Measurements from ENCODE around the gene ATP5MC2.
A peak's percentile ranks its signal among the peaks of the same experiment; 100 is the strongest.
"Not testable (repeated sequence)": the region's sequence is repeated elsewhere in the genome, so short reads cannot be mapped to it uniquely, and the experiment has no call there.

Gene ATP5MC2

DNA sequence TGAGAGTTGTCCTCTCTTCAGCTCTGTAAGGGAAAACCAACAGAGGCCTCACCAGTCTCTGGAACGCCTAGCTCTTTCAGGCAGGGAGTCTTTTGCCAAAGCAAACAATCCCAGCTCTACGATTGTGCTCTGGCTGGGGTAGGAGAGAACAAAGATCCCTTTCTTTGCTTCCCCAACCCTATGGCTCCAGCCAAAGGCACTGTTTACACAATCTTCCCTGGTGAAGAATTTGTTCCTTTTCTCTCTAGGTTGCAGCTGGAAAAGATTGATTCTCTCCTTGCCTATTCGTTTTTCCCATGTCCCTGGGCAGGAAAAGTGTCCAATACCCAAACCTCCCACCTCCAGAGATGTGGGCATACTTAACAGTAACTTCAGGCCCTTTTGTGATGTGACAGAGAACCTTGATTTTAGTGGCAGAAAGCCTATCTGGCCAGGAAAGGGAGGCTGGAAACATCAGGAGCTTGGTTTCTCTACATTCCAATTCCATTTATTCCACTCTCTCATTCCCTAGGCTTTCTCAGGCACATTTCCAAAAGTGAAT lies 16.8 kb downstream of the ATP5MC2 start:
- H3K4me3 ChIP-seq: no peak overlapping the region

DNA sequence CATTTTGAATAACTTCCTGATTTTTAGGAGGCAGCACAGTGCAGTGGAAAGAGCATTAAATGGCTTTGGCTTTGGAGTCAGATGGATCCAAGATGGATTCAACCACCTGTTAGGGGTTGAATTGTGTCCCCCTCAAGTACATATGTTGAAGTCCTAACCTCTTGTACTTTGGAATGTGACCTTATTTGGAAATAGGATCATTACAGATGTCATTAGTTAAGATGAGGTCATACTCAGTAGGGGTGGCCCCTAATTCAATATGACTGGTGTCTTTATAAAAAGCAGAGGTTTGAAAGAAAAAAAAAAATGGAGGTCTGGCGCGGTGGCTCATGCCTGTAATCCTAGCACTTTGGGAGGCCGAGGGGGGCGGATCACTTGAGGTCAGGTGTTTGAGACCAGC lies 18.8 kb downstream of the ATP5MC2 start:
- peak overlapping the region in 1 of 21 experiments; percentile 80 for H3K27ac ChIP-seq
- no peak overlapping the region for H3K4me3 ChIP-seq

More for the DNA sequence above, 16.8 kb downstream of the ATP5MC2 start:
- H3K27ac ChIP-seq: peak overlapping the region in 20 of 21 experiments; percentile 10 to 86 (median 78)

DNA sequence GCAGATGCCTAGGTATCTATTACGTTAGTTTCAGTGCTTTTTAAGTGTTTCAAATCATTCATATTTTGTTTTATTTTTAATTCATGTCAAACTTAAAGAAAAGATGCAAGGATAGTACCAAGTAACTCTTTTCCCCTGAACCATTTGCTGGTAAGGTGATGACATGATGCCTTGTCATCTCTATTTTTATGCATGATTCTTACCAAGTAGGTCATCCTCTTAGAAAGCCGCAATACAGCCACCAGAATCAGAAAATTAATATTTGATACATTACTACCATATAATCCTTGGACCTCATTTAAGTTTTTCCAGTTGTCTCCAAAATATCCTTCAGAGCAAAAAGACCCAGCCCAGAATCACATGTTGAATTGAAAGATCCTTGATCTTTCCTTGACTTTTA lies 22.3 kb downstream of the ATP5MC2 start:
- H3K4me3 ChIP-seq: no peak overlapping the region
- no peak overlapping the region for H3K27ac ChIP-seq

DNA sequence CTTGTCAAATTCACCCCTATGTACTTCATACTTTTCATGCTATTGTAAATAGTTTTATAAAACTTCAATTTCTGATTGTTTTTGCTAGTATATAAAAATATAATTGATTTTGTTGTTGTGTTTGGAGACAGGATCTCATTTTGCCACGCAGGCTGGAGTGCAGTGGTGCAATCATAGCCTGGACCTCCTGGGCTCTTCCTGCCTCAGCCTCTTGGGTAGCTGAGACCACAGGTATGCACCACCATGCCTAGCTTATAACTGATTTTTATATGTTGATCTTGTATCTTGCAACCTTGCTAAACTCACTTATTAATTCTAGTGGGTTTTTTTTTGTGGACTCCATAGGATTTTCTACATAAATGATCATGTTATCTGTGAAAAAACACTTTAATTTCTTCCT lies 23.5 kb downstream of the ATP5MC2 start:
- H3K4me3 ChIP-seq: no peak overlapping the region
- H3K27ac ChIP-seq: no peak overlapping the region

DNA sequence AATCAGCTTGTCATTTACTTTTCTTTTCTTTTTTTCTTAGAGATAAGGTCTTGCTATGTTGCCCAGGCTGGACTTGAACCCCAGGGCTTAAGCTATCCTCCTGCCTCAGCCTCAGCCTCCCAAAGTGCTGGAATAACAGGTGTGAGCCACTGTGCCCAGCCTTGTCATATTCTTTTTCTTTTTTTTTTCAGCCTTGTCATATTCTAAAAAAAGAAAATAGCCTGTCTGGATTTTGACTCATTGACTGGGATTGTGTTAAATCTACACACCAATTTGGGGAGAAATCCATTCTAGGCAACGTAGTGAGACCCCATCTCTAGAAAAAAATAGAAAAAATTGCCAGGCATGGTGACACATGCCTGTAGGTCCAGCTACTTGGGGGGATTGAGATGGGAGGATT lies 24.1 kb downstream of the ATP5MC2 start:
- H3K4me3 ChIP-seq: no peak overlapping the region
- H3K27ac ChIP-seq: no peak overlapping the region

DNA sequence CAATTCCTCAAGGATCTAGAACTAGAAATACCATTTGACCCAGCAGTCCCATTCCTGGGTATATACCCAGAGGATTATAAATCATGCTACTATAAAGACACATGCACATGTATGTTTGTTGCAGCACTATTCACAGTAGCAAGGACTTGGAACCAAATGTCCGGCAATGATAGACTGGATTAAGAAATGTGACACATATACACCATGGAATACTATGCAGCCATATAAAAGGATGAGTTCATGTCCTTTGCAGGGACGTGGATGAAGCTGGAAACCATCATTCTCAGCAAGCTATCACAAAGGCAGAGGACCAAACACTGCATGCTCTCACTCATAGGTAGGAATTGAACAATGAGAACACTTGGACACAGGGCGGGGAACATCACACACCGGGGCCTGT lies 29.6 kb downstream of the ATP5MC2 start:
- H3K4me3 ChIP-seq, H3K27ac ChIP-seq: not testable (repeated sequence)

DNA sequence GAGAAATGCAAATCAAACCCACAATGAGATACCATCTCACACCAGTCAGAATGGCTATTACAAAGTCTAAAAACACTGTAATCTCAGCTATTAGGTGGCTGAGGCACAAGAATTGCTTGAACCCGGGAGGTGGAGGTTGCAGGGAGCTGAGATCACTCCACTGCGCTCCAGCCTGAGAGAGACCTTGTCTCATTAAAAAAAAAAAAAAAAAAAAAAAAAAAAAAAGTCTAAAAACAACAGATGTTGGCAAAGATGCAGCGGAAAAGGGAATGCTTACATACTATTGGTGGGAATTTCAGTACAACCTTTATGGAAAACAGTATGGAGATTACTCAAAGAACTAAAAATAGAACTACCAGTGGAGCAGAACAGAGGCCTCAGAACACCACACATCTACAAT lies 30.7 kb downstream of the ATP5MC2 start:
- Histone ChIP-seq H3K4me3 (no peak overlapping the region), H3K27ac (no peak overlapping the region)

DNA sequence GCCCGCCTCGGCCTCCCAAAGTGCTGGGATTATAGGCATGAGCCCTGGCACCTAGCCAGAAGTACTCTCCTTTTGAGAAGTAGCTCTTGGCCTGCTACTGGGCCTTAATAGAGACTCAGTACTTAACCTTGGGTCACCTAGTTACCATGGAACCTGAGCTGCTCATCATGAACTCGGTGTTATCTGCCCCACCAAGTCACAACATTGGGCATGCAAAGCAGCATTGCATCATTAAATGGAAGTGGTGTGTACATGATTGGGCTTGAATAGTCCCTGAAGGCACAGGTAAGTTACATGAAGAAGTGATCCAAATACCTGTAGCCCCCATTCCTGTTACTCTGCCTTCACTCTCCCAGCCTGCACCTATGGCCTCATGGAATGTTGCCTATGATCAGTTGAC lies 31.8 kb downstream of the ATP5MC2 start:
- Histone ChIP-seq H3K4me3 (no peak overlapping the region), H3K27ac (no peak overlapping the region)

DNA sequence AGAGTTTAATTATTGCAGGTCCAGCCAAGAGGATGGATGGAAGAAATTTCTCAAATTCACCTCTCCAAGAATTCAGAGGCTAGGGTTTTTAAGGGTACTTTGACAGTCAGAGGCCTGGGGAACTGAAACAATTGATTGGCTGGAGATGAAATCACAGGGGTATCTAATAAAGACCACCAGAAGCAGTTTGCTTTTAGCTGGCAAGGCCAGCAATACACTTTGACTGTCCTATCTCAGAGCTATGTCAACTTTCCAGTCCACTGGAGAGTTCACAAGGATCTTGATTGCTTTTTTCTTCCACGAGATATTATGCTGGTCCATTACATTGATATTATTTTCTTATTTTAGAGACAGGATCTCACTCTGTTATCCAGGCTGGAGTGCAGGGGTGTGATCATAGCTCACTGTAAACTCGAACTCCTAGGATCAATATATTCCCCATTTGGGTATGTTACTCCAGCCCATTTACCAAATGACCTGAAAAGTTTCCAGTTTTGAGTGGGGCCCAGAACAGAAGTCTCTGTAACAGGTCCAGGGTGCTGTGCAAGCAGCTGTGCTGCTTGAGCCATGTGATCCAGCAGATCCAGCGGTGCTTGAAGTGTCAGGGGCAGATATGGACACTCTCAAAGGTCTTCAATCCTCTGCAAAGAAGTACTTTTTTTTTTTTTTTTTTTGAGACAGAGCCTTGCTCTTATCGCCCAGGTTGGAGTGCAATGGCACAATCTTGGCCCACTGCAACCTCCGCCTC lies 32.5 kb downstream of the ATP5MC2 start:
- Histone ChIP-seq H3K4me3 (no peak overlapping the region), H3K27ac (no peak overlapping the region)

DNA sequence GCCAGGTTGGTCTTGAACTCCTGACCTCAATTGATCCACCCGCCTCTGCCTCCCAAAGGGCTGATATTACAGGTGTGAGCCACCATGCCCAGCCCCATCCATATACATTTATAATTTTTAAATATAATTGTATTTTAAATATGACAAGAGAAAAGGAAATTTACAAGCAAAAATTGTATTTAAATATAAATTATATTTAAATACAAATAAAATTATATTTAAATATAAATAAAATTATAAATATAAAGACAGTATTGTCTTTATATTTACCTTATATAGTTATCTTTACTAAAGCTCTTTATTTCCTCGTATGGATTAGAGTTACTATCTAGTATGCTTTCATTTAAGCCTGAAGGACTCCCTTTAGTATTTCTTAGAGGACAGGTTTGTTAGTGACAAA lies 37.8 kb downstream of the ATP5MC2 start:
- Histone ChIP-seq H3K27ac (no peak overlapping the region), H3K4me3 (no peak overlapping the region)

DNA sequence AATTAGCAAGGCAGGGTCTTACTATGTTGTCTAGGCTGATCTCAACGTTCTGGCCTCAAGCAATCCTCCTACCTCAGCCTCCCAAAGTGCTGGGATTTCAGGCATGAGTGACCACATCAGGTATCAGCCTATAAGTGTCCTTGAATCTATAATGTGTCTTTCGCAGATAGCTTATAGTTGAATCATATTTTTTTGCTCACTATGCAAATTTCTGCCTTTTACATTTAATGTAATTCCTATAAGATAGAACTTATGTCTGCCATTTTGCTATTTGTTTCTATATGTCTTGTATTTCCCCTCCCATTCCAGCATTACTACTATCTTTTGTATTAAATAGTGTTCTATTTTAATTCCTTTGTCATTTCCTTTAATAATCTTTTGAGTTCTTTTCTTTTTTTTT lies 39.2 kb downstream of the ATP5MC2 start:
- Histone ChIP-seq H3K27ac (no peak overlapping the region), H3K4me3 (no peak overlapping the region)

DNA sequence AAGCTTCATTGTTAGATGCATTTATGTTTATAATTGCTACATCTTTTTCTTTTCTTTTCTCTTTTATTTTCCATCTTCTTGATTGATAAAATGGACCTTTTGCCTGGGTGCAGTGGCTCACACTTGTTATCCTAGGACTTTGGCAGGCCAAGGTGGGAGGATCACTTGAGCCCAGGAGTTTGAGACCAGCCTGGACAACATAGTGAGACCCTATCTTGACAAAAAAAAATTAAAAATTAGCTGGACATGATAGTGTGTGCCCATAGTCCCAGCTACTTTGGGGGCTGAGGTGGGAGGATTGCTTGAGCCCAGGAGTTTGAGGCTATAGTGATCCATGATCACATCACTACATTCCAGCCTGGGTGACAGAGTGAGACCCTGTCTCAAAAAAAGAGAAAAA lies 40.2 kb downstream of the ATP5MC2 start:
- not testable (repeated sequence) for H3K4me3 ChIP-seq, H3K27ac ChIP-seq

DNA sequence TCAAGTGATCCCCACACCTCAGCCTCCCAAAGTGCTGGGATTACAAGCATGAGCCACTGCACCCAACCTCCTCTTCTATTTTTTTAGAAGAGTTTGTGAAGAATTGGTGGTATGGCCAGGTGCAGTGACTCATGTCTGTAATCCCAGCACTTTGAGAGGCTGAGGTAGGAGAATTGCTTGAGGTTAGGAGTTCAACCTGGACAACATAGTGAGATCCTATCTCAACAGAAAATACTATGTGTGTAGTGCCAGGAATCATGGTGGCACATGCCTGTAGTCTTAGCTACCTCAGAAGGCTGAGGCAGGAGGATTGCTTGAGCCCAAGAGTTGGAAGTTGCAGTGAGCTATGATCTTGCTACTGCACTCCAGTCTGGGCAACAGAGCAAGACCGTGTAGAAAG lies 44.2 kb downstream of the ATP5MC2 start:
- H3K27ac ChIP-seq: no peak overlapping the region

DNA sequence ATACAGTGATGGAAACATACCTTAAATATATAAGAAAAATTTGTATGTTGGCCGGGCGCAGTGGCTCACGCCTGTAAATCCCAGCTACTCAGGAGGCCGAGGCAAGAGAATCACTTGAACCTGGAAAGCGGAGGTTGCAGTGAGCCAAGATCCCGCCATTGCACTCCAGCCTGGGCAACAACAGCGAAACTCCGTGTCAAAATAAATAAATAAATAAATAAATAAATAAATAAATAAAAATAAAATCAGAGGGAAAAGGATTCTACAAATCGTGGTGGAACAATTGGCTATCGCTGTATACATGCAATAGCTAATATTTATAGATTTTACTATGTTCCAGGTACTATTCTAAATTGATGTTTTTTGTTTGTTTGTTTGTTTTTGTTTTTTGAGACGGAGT lies 48.0 kb downstream of the ATP5MC2 start:
- no peak overlapping the region for H3K4me3 ChIP-seq
- no peak overlapping the region for H3K27ac ChIP-seq

More for the DNA sequence above, 44.2 kb downstream of the ATP5MC2 start:
- no peak overlapping the region for H3K4me3 ChIP-seq

DNA sequence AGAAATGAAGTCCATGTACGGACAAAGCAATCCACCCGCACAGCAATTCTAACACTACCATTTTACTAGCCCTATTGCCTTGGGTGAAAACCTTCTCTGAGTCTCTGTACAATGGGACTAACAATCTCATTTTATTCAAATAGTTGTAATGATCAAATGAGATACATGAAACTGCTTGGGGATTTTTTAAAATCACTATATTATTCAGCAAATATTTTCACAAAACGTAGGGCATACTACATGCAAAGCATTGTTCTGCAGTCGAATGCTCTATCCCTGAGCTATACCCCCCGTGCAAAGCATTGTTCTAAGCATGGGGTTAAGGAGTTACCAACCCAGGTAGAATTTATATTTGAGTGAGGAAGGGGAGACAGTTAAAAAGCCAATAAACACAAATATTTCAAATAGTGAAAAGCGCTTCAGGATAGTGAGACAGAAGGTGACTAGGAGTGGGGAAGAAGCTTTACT lies 49.1 kb downstream of the ATP5MC2 start:
- Histone ChIP-seq H3K27ac (peak overlapping the region in 19 of 21 experiments; percentile 91 to 99 (median 97)), H3K4me3 (peak overlapping the region; percentile 44 to 61 (median 58))

DNA sequence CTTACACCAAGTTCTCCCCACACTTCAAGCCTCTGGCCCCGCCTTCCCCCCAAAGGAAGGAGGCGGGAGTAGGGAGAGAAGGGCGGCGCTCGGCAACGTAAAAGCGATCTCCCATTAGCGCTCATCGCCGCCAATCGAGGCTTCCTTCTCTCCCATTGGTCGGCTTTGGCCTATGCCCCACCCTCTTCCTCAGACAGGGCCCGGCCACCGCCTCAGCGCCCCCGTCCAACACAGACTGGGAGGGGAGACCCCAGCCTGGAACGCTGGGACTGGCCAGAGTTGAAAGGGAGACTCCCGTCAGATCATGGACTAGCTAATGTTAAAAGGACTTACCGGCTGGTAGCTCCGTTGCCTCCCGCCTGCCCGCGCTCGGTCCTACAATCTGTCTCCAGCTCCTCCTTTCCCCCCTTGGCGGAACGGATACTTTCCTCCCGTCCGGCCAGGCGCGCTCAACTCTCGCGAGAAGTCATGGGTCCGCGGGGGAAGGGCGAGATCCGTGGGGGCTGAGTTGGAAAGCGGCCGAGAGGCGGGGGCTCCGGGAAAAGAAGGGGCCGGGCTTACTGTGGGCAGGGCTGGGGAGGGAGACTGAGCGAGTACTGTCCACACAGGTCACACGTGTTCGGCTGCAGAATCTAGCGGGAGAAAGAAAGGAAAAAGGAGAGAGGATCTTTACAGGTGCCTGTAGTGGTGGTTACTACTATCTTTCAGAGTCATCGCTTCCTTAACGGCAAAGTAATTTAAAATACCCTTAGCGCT lies 49.8 kb downstream of the ATP5MC2 start, which contains the start of gene ATF7:
Gene ATF7 (minus strand): TSS at position 437 of the 756 bp plus-strand sequence. CDS start 25,382 bp downstream, outside the sequence.
- Histone ChIP-seq H3K4me3 (peak within 1 kb of the TSS; percentile 44 to 61 (median 58)), H3K27ac (peak within 1 kb of the TSS; percentile 71 to 99 (median 97))

DNA sequence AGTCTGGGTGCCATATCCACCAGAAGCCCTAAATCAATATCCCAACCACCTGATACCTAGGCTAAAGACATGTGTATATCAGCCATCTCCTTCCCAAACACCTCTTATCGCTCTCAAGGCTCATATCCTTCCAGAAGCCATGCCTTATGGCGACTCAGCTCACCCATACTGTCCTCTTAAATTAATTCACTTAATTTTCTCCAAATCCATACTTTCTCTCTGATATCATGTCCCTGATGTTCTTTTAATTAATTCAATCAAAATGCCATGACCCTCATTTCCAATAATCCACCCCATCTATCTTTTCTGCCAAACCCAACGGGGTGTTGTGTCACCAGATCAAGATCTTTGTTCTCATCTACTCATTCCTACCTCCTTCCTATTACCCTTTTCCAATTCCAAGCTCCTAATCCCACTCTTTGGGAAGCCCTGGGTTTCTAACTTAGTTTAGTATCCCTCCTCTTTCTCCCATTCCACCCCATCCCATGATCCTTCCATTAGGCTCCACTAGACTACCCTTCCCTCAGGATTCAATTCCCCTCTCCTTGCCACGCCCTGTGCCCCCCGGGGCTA lies 50.4 kb downstream of the ATP5MC2 start:
- Histone ChIP-seq H3K4me3 (peak overlapping the region; percentile 44 to 61 (median 58)), H3K27ac (peak overlapping the region in 20 of 21 experiments; percentile 91 to 99 (median 97))

DNA sequence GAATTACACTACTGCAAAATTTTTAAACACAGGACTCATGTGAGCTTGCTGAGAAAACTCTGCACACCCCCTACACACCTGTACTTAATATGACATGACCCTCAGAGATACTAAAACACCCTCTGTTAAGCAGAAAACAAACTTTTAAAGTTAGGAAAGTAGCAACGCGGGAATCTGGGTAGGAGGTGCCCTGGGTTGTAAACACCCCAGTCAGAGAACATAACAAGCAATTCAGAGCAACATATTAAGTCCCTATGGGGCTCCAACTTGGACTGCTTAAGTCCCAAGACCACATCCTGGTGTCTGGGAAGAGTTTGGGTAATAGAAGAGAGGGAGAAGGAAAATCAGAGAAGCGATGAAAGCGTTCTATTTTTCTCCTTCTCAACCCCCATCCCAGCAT lies 50.9 kb downstream of the ATP5MC2 start:
- Histone ChIP-seq H3K4me3 (peak overlapping the region; percentile 44 to 61 (median 58)), H3K27ac (peak overlapping the region in 20 of 21 experiments; percentile 8 to 99 (median 96))

DNA sequence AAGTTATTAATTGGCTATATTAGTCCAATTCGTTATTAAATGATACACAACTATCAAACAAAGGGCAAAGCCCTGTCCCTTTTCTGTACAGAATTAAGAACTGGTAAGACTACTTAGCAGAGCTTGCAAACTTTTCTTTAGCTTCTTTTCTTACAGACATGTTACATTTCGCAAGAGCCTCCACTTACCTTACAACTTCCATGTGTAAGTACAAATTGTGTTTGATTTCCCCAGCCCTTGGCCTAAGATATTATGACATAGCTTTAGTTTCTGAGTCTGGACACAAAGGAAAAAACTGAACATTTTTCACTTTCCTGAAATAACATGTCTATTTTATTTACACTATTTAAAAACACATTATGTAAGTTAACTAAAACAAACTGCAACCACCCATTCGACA lies 51.4 kb downstream of the ATP5MC2 start:
- peak overlapping the region in 20 of 21 experiments; percentile 8 to 99 (median 96) for H3K27ac ChIP-seq
- peak overlapping the region; percentile 44 to 61 (median 58) for H3K4me3 ChIP-seq
